ENCODE results near the gene NOL4L. TPM values are rescaled to one million over a fixed set of nuclear protein-coding genes. Genes with fewer than 3 reads are reported as not detected.

Gene NOL4L
- total and polyA plus RNA-seq, 2 donors (not counting 3 experiments of a cell fraction or from before 2014, with no cell fraction given), result 55.2 to 79.6 TPM

- H3K27ac ChIP-seq (ENCODE audit: insufficient read depth, low read depth, low read length), result no peak overlapping the region
- no peaks in the 10 kb centered on the region for H3K9me3 ChIP-seq (replicated peaks; ENCODE audit: control insufficient read depth, insufficient read depth, low read length)
- H3K36me3 ChIP-seq (ENCODE audit: control insufficient read depth in 2 of 2, extremely low read depth in 1 of 2, insufficient read depth in 2 of 2, low read length in 2 of 2), result no peaks in the 10 kb centered on the region
- no peak overlapping the region for H3K4me3 ChIP-seq (replicated peaks in 1 of 3; ENCODE audit: insufficient read depth in 1 of 3, low read depth in 1 of 3, low read length in 3 of 3)
- POLR2A ChIA-PET, result no interaction called here
- no peak overlapping the region for H3K9ac ChIP-seq (replicated peaks; ENCODE audit: extremely low read depth, insufficient read depth, low read length)
- DNase-seq (ENCODE audit: low read depth, low spot score) (no peak), FAIRE-seq (no peak)
- no peak overlapping the region for H2AFZ ChIP-seq (ENCODE audit: low read depth, low read length)
- no peaks in the 10 kb centered on the region for H4K20me1 ChIP-seq (replicated peaks; ENCODE audit: control insufficient read depth, extremely low read depth, insufficient read depth, low read length)
- peaks cover 11 to 20% of the 10 kb centered on the region in 2 experiments for H3K27me3 ChIP-seq (ENCODE audit: control insufficient read depth in 2 of 2, insufficient read depth in 2 of 2, low read length in 2 of 2)
- TF ChIP-seq EZH2 (IDR thresholded peaks at IDR 0.05; ENCODE audit: borderline replicate concordance, low read depth, low read length, severe bottlenecking) (no peak), POLR2AphosphoS5 (IDR thresholded peaks at IDR 0.05; ENCODE audit: insufficient read depth, low read depth, low read length) (no peak)
- BruUV-seq (replicated peaks), result no TSS peak
- no peaks in the 10 kb centered on the region for H3K79me2 ChIP-seq (ENCODE audit: control insufficient read depth, insufficient read depth, low read length)
- H3K9me1 ChIP-seq (replicated peaks; ENCODE audit: control insufficient read depth, extremely low read depth, insufficient read depth, low read length), result no peaks in the 10 kb centered on the region
- CTCF ChIA-PET, result no interaction called here
- dilution Hi-C loops (cut with MboI; ENCODE audit: extremely low pct_ligation_motif_present, low sequenced_read_pairs), result no loop called here
- H3K4me1 ChIP-seq (ENCODE audit: control insufficient read depth, extremely low read depth, insufficient read depth, low read length), result no peaks in the 10 kb centered on the region
- no peak overlapping the region for H3K4me2 ChIP-seq (ENCODE audit: insufficient read depth, low read length)
- intact Hi-C loops (cut with micrococcal nuclease), result no loop called here
Measured at GRCh38 chr20:32602273-32602672, 17.1 kb upstream of the NOL4L start.

- Histone ChIP-seq H4K20me1 (replicated peaks; ENCODE audit: control insufficient read depth, extremely low read depth, insufficient read depth, low read length) (no peaks in the 10 kb centered on the region), H3K9me1 (replicated peaks; ENCODE audit: control insufficient read depth, extremely low read depth, insufficient read depth, low read length) (no peaks in the 10 kb centered on the region), H3K4me2 (ENCODE audit: insufficient read depth, low read length) (no peak overlapping the region), H3K27me3 (ENCODE audit: control insufficient read depth in 2 of 2, insufficient read depth in 2 of 2, low read length in 2 of 2) (peaks cover 9 to 12% of the 10 kb centered on the region in 2 experiments), H2AFZ (ENCODE audit: low read depth, low read length) (no peak overlapping the region), H3K79me2 (ENCODE audit: control insufficient read depth, insufficient read depth, low read length) (no peaks in the 10 kb centered on the region), H3K27ac (ENCODE audit: insufficient read depth, low read depth, low read length) (no peak overlapping the region), H3K9ac (replicated peaks; ENCODE audit: extremely low read depth, insufficient read depth, low read length) (no peak overlapping the region), H3K36me3 (ENCODE audit: control insufficient read depth in 2 of 2, extremely low read depth in 1 of 2, insufficient read depth in 2 of 2, low read length in 2 of 2) (no peaks in the 10 kb centered on the region), H3K4me1 (ENCODE audit: control insufficient read depth, extremely low read depth, insufficient read depth, low read length) (no peaks in the 10 kb centered on the region), H3K9me3 (replicated peaks; ENCODE audit: control insufficient read depth, insufficient read depth, low read length) (no peaks in the 10 kb centered on the region), H3K4me3 (replicated peaks in 1 of 3; ENCODE audit: insufficient read depth in 1 of 3, low read depth in 1 of 3, low read length in 3 of 3) (no peak overlapping the region)
- dilution Hi-C loops (cut with MboI; ENCODE audit: extremely low pct_ligation_motif_present, low sequenced_read_pairs) (no loop called here), intact Hi-C loops (cut with micrococcal nuclease) (no loop called here)
- CTCF ChIA-PET, result no interaction called here
- TF ChIP-seq MYC (IDR thresholded peaks at IDR 0.05; ENCODE audit: low read depth, low read length) (no peak), POLR2AphosphoS5 (IDR thresholded peaks at IDR 0.05; ENCODE audit: insufficient read depth, low read depth, low read length) (no peak), POLR2A (IDR thresholded peaks at IDR 0.05; ENCODE audit: low read depth, low read length) (no peak), FOS (IDR thresholded peaks at IDR 0.05; ENCODE audit: borderline replicate concordance, insufficient read depth, low read length) (no peak), JUN (IDR thresholded peaks at IDR 0.05; ENCODE audit: borderline replicate concordance, insufficient read depth, insufficient read length, low read depth) (no peak), CTCF (IDR thresholded peaks at IDR 0.05; ENCODE audit: extremely low read depth in 1 of 2, insufficient read depth in 1 of 2, low read depth in 1 of 2, low read length in 2 of 2) (no peak), MAX (IDR thresholded peaks at IDR 0.05; ENCODE audit: insufficient read depth, insufficient read length) (no peak), EZH2 (IDR thresholded peaks at IDR 0.05; ENCODE audit: borderline replicate concordance, low read depth, low read length, severe bottlenecking) (no peak), GATA2 (IDR thresholded peaks at IDR 0.05; ENCODE audit: insufficient read depth, insufficient read length, low read depth, low read length) (no peak)
- DNase-seq (ENCODE audit: low read depth, low spot score) (no peak), FAIRE-seq (no peak)
- no TSS peak for BruUV-seq (replicated peaks)
- POLR2A ChIA-PET, result no interaction called here
Measured at GRCh38 chr20:32600681-32601237, 15.6 kb upstream of the NOL4L start.

Data from endothelial cell of umbilical vein (primary cell).